ENCODE measurements around the gene RNF6. TPM values are rescaled to one million over a fixed set of nuclear protein-coding genes. Genes with fewer than 3 reads are reported as not detected.

RNF6 gene
- total RNA-seq, 4 donors from 2014 or later: 17.0 to 24.4 (median 23.5) TPM

DNA sequence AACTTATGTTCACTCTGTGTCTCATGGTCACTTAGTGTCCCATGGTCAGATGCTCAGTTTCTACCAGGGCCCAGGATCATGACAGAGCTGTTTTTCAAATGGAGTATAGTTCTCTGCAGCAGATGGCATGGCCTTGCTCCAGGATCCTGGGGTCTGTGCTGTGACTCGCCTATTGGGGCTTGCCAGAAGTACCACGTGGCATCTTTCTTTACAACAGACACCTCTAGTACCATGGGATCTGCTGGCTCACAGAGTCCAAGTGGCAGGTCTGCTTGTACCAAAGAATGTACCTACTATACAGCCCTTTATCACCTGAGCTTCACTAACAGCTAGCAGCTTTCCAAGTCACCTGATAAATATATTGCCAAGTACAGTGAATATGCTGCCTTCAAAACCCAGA, 6.0 kb upstream of the RNF6 start:
- Histone ChIP-seq H3K36me3 (no peaks in the 10 kb centered on the region), H3K27ac (replicated peaks in 1 of 4) (no peak overlapping the region), H3K4me1 (peaks cover under 1 to 3% (median 2%) of the 10 kb centered on the region in 4 donors), H3K4me3 (no peak overlapping the region), H3K27me3 (no peaks in the 10 kb centered on the region), H3K9me3 (no peaks in the 10 kb centered on the region)
- WGBS: 89% methylated on average over 2 of the region's 2 CpGs
- TF ChIP-seq EP300 (IDR thresholded peaks at IDR 0.05) (no peak), POLR2A (IDR thresholded peaks at IDR 0.05; ENCODE audit: low read depth) (no peak), POLR2AphosphoS5 (IDR thresholded peaks at IDR 0.05) (no peak)
- TF ChIP-seq, protein P1, sequence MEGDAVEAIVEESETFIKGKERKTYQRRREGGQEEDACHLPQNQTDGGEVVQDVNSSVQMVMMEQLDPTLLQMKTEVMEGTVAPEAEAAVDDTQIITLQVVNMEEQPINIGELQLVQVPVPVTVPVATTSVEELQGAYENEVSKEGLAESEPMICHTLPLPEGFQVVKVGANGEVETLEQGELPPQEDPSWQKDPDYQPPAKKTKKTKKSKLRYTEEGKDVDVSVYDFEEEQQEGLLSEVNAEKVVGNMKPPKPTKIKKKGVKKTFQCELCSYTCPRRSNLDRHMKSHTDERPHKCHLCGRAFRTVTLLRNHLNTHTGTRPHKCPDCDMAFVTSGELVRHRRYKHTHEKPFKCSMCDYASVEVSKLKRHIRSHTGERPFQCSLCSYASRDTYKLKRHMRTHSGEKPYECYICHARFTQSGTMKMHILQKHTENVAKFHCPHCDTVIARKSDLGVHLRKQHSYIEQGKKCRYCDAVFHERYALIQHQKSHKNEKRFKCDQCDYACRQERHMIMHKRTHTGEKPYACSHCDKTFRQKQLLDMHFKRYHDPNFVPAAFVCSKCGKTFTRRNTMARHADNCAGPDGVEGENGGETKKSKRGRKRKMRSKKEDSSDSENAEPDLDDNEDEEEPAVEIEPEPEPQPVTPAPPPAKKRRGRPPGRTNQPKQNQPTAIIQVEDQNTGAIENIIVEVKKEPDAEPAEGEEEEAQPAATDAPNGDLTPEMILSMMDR (IDR thresholded peaks at IDR 0.05): no peak
- DNase-seq (ENCODE audit: extremely low spot score): no peak
- intact Hi-C loops (cut with DNase I): no loop called here

DNA sequence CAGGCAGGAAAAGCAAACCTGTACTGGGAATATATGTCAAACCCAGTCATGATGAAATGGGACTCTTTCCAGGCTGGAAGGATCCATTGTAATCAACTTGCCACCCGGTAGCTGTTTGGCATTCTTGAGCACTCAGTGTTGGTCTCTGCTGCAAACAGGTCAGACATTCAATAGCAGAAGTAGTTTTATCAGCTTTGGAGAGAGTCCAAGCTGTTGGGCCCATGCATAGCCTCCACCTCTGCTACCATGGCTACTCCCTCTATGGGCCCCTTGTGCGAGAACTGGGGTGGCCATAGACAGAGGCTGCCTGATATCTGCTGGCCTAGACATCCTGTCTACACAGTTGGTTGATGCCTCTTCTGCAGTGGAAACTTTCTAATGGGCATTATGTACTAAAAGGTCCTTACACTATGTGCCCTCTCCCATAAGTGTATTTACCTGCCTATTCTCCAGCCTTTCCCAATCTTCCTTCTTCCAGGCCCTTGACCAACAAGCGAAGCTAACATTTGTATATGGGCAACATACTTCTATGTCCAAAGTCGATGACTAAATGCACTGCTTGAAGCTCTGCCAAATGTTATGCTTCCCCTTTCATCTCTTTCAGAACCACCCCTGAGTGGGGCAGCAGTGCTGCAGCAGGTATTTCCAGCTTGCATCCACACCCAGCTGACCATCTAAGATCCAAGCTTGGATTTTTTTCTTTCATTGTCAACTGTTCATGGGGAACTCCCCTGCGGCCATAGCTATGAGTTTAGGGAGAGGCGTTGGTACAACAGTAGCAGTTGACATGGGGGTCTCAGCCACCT, 5.3 kb upstream of the RNF6 start:
- WGBS: 88% methylated on average over 5 of the region's 6 CpGs
- Histone ChIP-seq H3K4me3 (no peak overlapping the region), H3K4me1 (peaks cover 6 to 9% (median 8%) of the 10 kb centered on the region in 4 donors), H3K9me3 (no peaks in the 10 kb centered on the region), H3K36me3 (no peaks in the 10 kb centered on the region), H3K27ac (replicated peaks in 1 of 4) (no peak overlapping the region), H3K27me3 (no peaks in the 10 kb centered on the region)
- TF ChIP-seq, protein P1 (IDR thresholded peaks at IDR 0.05): no peak
- no peak for TF ChIP-seq EP300 (IDR thresholded peaks at IDR 0.05)
- no peak for TF ChIP-seq POLR2AphosphoS5 (IDR thresholded peaks at IDR 0.05)
- no peak for TF ChIP-seq POLR2A (IDR thresholded peaks at IDR 0.05; ENCODE audit: low read depth)
- intact Hi-C loops (cut with DNase I): no loop called here
- DNase-seq (ENCODE audit: extremely low spot score): no peak

DNA sequence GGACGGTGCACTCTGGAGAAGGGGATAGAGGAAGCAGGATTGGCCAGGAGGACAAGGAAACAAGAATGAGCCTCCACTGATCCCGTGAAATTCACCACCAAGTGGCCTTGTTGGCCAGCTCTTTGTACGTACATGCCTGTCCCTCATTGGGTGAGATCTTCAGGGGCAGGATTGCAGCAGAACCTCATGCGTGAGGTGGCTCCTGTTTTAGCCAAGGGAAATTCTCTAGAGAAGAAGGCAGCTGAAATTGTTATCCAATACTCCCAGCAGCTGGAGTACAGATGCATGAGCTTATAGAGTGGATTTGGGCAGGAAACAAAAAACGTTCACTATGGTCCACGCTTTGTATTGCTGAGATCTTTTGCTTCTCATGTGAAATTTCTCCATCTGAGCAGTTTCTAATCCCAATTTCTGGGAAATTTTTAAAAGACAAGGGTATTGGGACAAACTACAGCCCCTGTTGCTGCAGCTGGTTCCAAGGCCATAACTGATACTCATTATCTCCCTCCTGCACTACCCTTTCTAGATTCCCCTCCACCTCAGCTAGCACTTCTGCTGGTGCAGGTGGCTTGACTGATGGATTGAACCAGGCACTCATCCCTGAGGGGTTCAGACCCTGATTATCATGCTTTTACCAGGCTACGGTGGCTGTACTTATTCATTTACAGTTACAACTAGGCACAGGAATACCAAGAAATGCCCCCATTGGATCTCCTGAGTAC, 3.9 kb upstream of the RNF6 start:
- WGBS: 71% methylated on average over 6 of the region's 7 CpGs
- no peak overlapping the region for H3K4me3 ChIP-seq
- no peaks in the 10 kb centered on the region for H3K36me3 ChIP-seq
- H3K27me3 ChIP-seq: no peaks in the 10 kb centered on the region
- DNase-seq (ENCODE audit: extremely low spot score): no peak
- H3K4me1 ChIP-seq: peaks cover 9 to 11% (median 10%) of the 10 kb centered on the region in 4 donors
- no peak overlapping the region for H3K27ac ChIP-seq (replicated peaks in 1 of 4)
- intact Hi-C loops (cut with DNase I): no loop called here
- H3K9me3 ChIP-seq: no peaks in the 10 kb centered on the region
- TF ChIP-seq EP300 (IDR thresholded peaks at IDR 0.05) (no peak), POLR2AphosphoS5 (IDR thresholded peaks at IDR 0.05) (no peak), POLR2A (IDR thresholded peaks at IDR 0.05; ENCODE audit: low read depth) (no peak)
- TF ChIP-seq, protein P1 (IDR thresholded peaks at IDR 0.05): no peak

DNA sequence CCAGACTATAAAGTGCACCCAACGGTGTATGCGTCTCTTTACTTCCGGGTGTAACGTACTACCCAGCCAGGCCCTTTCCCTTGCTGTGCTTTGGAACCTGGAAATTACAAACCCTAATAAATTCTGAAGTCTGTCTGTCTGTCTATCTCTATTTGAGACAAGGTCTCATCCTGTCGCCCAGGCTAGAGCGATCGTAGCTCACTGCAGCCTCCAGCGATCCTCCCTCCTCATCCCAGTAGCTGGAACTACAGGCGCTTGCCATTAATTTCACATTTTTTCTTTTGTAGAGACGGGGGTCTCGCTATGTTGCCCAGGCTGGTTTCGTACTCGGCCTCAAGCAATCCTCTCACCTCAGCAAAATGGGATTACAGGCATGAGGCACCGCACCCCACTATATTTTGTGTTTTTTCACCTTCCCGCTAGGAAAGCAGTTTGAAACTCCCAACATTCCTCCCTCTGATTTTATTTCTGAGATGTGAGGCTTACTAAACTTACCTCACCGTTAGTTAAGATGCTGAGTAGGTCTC, 469 bp upstream of the RNF6 start:
- Histone ChIP-seq H3K4me3 (peak overlapping the region; percentile 94 to 100 (median 96)), H3K4me1 (peaks cover 17 to 34% (median 26%) of the 10 kb centered on the region in 4 donors), H3K36me3 (peaks cover 10 to 25% (median 17%) of the 10 kb centered on the region in 4 donors), H3K27ac (replicated peaks in 1 of 4) (peak overlapping the region; percentile 97 to 98 (median 97)), H3K27me3 (no peaks in the 10 kb centered on the region), H3K9me3 (no peaks in the 10 kb centered on the region)
- intact Hi-C loops (cut with DNase I): loop anchor here (5.0 kb wide), 1 partner anchor 35 kb away; no protein-coding TSS in a partner anchor
- TF ChIP-seq POLR2A (IDR thresholded peaks at IDR 0.05; ENCODE audit: low read depth) (no peak), POLR2AphosphoS5 (IDR thresholded peaks at IDR 0.05) (no peak), EP300 (IDR thresholded peaks at IDR 0.05) (no peak)
- TF ChIP-seq, protein P1 (IDR thresholded peaks at IDR 0.05): no peak
- DNase-seq (ENCODE audit: extremely low spot score): no peak
- 22% methylated on average over 16 of the region's 16 CpGs for WGBS

Data from esophagus muscularis mucosa (tissue), 4 donors.